Transverse colon (tissue), 4 donors: ENCODE measurements around the gene AREG.

Source experiments
- CTCF ChIP-seq, 5 experiments: fragments of 200-600 bp in 3 of 5; fragments of 450-650 bp in 2 of 5; sonication (generic) in 3 of 5; IDR thresholded peaks; 1 replicate in 2 of 5; 2 replicates in 3 of 5; pipeline ENCODE4 v1.5.1; 2016 to 2017; ENCODE audit warnings: antibody characterized with exemption in 5 of 5, inconsistent platforms in 3 of 5, mild to moderate bottlenecking in 2 of 5, moderate library complexity in 1 of 5
- POLR2A ChIP-seq: fragments of 450-650 bp; IDR thresholded peaks from one replicate; pipeline ENCODE4 v1.6.1; 2016; ENCODE audit warnings: antibody characterized with exemption, mild to moderate bottlenecking, moderate library complexity
- POLR2AphosphoS5 ChIP-seq, 3 donors: sonication (generic); formaldehyde crosslinking; IDR thresholded peaks; one replicate each; pipeline ENCODE4 v1.6.1; 2016; ENCODE audit warnings: antibody characterized with exemption in 3 of 3

GRCh38 chr4:74441744-74442143 is 3.2 kb upstream of the AREG start:
- no peak for TF ChIP-seq POLR2AphosphoS5 (IDR thresholded peaks at IDR 0.05)
- no peak for TF ChIP-seq CTCF (IDR thresholded peaks at IDR 0.05)
- TF ChIP-seq POLR2A = no peak
